GM19035 (cell line): ENCODE measurements around the gene RREB1.
"Not testable (repeated sequence)": the region's sequence is repeated elsewhere in the genome, so short reads cannot be mapped to it uniquely, and the experiment has no call there.

Source experiments
- ATAC-seq: cut with Tn5 transposase; IDR thresholded peaks from one replicate; pipeline ENCODE4 v1.9.1; 2021; ENCODE audit not compliant: unreplicated experiment

RREB1 gene

GRCh38 chr6:7142228-7142801, 34.6 kb downstream of the RREB1 start:
- ATAC-seq, result no peak

- ATAC-seq, result no peak
Observed at GRCh38 chr6:7142918-7143475, 35.2 kb downstream of the RREB1 start.

- no peak for ATAC-seq
Observed at GRCh38 chr6:7143476-7143974, 35.8 kb downstream of the RREB1 start.

- no peak for ATAC-seq
Observed at GRCh38 chr6:7144872-7145584, 37.3 kb downstream of the RREB1 start.

GRCh38 chr6:7145585-7145884, 37.8 kb downstream of the RREB1 start:
- no peak for ATAC-seq

- ATAC-seq, result peak; percentile 48
Observed at GRCh38 chr6:7145885-7146828, 38.4 kb downstream of the RREB1 start.

GRCh38 chr6:7147051-7147671, 39.4 kb downstream of the RREB1 start:
- no peak for ATAC-seq

- ATAC-seq, result no peak
Observed at GRCh38 chr6:7148100-7148822, 40.5 kb downstream of the RREB1 start.

GRCh38 chr6:7150381-7151064, 42.8 kb downstream of the RREB1 start:
- ATAC-seq, result no peak

- ATAC-seq, result no peak
Observed at GRCh38 chr6:7151381-7151780, 43.6 kb downstream of the RREB1 start.

- no peak for ATAC-seq
Observed at GRCh38 chr6:7152462-7152861, 44.7 kb downstream of the RREB1 start.

GRCh38 chr6:7153789-7154188, 46.0 kb downstream of the RREB1 start:
- no peak for ATAC-seq

GRCh38 chr6:7154341-7155139, 46.8 kb downstream of the RREB1 start:
- ATAC-seq, result peak; percentile 74

- ATAC-seq, result peak; percentile 48
Observed at GRCh38 chr6:7155871-7156579, 48.3 kb downstream of the RREB1 start.

GRCh38 chr6:7156643-7157278, 49.0 kb downstream of the RREB1 start:
- no peak for ATAC-seq

- not testable (repeated sequence) for ATAC-seq
Observed at GRCh38 chr6:7157307-7157706, 49.5 kb downstream of the RREB1 start.

GRCh38 chr6:7157752-7158616, 50.2 kb downstream of the RREB1 start:
- no peak for ATAC-seq
